DND-41 (cell line): ENCODE data around the gene FCER1G.

Source experiments
- ATAC-seq: fragments of 200-7000 bp; cut with Tn5 transposase; 3 replicates; pipeline ENCODE4 v1.9.1; 2021; ENCODE audit warnings: low read depth; ENCODE audit not compliant: insufficient read depth
- DNase-seq: peaks from one replicate; pipeline ENCODE4 v3.0.0-alpha.2; 2020
- H2AFZ ChIP-seq: 2 replicates; pipeline ENCODE4 v1.6.0; 2012; ENCODE audit warnings: low read depth, low read length
- H3K27ac ChIP-seq: 2 replicates; pipeline ENCODE4 v1.5.1; 2012; ENCODE audit warnings: low read length, inconsistent platforms
- H3K27me3 ChIP-seq: fragments of 200-600 bp; sonication (generic); 2 replicates; pipeline ENCODE4 v1.6.0; 2012; ENCODE audit warnings: low read length, mild to moderate bottlenecking, inconsistent platforms; ENCODE audit not compliant: insufficient read depth, poor library complexity
- H3K36me3 ChIP-seq: 2 replicates; pipeline ENCODE4 v1.5.1; 2012; ENCODE audit warnings: low read length, inconsistent platforms; ENCODE audit not compliant: insufficient read depth
- H3K4me1 ChIP-seq: 2 replicates; pipeline ENCODE4 v1.5.1; 2012; ENCODE audit warnings: mild to moderate bottlenecking, low read length; ENCODE audit not compliant: insufficient read depth
- H3K4me2 ChIP-seq: 2 replicates; pipeline ENCODE4 v1.6.0; 2012; ENCODE audit warnings: mild to moderate bottlenecking, moderate library complexity, low read length, inconsistent platforms; ENCODE audit not compliant: insufficient read depth
- H3K4me3 ChIP-seq, 2 experiments: fragments of 200-600 bp in 1 of 2; shearing (Covaris generic) in 1 of 2; 2 replicates each; pipeline ENCODE4 v1.5.1; 2012 to 2016; ENCODE audit warnings: inconsistent platforms in 2 of 2, low read length in 2 of 2, mild to moderate bottlenecking in 2 of 2, low read depth in 1 of 2, moderate library complexity in 1 of 2
- H3K79me2 ChIP-seq: 2 replicates; pipeline ENCODE4 v1.6.0; 2012; ENCODE audit warnings: low read length, inconsistent platforms; ENCODE audit not compliant: insufficient read depth
- H3K9ac ChIP-seq: 2 replicates; pipeline ENCODE4 v1.6.0; 2012; ENCODE audit warnings: low read depth, mild to moderate bottlenecking, inconsistent platforms, low read length, moderate library complexity
- H3K9me3 ChIP-seq: 2 replicates; pipeline ENCODE4 v1.5.1; 2012; ENCODE audit warnings: low read length, moderate library complexity, mild to moderate bottlenecking, inconsistent platforms; ENCODE audit not compliant: insufficient read depth, severe bottlenecking
- H4K20me1 ChIP-seq: 2 replicates; pipeline ENCODE4 v1.6.0; 2012; ENCODE audit warnings: low read length; ENCODE audit not compliant: insufficient read depth
- EZH2 ChIP-seq: IDR thresholded peaks from 3 replicates; pipeline ENCODE4 v1.6.1; 2012; ENCODE audit warnings: borderline replicate concordance, low read depth, mild to moderate bottlenecking, moderate library complexity, low read length, inconsistent platforms; ENCODE audit not compliant: severe bottlenecking
- TF ChIP-seq, protein P1 (sequence below): IDR thresholded peaks from 2 replicates; pipeline ENCODE4 v1.5.1; 2012; ENCODE audit warnings: borderline replicate concordance, low read length, moderate library complexity, mild to moderate bottlenecking; ENCODE audit not compliant: poor library complexity, severe bottlenecking; ENCODE audit errors: extremely low read depth

FCER1G gene

DNA sequence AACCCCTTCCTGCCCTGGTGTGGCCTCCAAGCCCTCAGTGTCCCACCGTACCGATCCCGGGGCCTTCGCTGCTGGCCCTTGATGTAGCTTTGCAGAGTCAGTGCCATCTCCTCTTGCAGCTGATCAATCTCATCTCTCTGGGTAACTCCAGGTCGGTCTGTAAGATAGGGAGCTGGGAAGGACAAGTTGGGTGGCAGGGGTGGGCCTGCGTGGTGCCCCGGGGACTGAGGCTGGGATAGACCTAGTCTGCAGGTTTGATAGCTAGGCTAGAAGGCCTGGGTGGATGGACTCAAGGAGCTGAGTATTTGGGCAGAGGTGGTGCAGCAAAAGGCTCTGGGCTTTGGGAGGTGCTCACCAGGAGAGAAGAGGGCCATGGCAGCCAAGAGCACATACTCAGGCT is 15.7 kb downstream of the FCER1G start:
- Histone ChIP-seq H3K9ac (no peak overlapping the region), H2AFZ (no peak overlapping the region), H3K27ac (no peak overlapping the region), H3K9me3 (no peaks in the 10 kb centered on the region), H3K27me3 (no peaks in the 10 kb centered on the region), H3K36me3 (peaks cover 24% of the 10 kb centered on the region), H3K79me2 (peaks cover 13% of the 10 kb centered on the region), H3K4me1 (peaks cover 19% of the 10 kb centered on the region), H3K4me2 (no peak overlapping the region), H4K20me1 (0 out of 2 replicates have a peak, but pooled peaks cover 3% of the 10 kb centered on the region), H3K4me3 (no peak overlapping the region)
- no peak for ATAC-seq
- TF ChIP-seq, protein P1, sequence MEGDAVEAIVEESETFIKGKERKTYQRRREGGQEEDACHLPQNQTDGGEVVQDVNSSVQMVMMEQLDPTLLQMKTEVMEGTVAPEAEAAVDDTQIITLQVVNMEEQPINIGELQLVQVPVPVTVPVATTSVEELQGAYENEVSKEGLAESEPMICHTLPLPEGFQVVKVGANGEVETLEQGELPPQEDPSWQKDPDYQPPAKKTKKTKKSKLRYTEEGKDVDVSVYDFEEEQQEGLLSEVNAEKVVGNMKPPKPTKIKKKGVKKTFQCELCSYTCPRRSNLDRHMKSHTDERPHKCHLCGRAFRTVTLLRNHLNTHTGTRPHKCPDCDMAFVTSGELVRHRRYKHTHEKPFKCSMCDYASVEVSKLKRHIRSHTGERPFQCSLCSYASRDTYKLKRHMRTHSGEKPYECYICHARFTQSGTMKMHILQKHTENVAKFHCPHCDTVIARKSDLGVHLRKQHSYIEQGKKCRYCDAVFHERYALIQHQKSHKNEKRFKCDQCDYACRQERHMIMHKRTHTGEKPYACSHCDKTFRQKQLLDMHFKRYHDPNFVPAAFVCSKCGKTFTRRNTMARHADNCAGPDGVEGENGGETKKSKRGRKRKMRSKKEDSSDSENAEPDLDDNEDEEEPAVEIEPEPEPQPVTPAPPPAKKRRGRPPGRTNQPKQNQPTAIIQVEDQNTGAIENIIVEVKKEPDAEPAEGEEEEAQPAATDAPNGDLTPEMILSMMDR: no peak
- no peak for TF ChIP-seq EZH2
- DNase-seq: no peak

DNA sequence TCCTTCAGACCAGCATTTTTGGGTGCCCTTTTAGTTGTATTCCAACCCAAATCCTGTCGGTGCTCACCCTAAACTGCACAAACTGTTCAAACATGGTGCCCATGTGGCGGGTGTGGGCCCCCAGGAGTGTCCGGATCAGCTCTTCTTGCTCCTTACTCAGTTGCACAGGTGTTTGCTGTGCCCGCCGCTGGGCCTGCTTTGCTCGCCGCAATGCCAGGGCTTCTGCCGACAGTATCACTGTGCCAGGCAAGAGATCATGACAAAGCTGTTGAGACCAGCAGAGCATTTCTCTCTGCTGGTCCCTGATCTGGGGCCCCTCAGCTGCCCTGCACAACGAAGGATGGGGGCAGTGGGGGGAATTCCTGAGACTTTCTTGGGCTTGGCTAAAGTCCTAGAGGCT is 18.0 kb downstream of the FCER1G start:
- H3K27ac ChIP-seq: no peak overlapping the region
- no peaks in the 10 kb centered on the region for H3K79me2 ChIP-seq
- H3K27me3 ChIP-seq: no peaks in the 10 kb centered on the region
- peaks cover under 1% of the 10 kb centered on the region; the same call in 1 of the 2 replicates for H3K4me1 ChIP-seq
- H3K4me3 ChIP-seq: no peak overlapping the region
- no peak for DNase-seq
- 0 out of 2 replicates have a peak, but pooled peaks cover 3% of the 10 kb centered on the region for H4K20me1 ChIP-seq
- H3K9ac ChIP-seq: no peak overlapping the region
- no peak overlapping the region for H2AFZ ChIP-seq
- H3K9me3 ChIP-seq: no peaks in the 10 kb centered on the region
- TF ChIP-seq EZH2: no peak
- TF ChIP-seq, protein P1: no peak
- no peak for ATAC-seq
- peaks cover 17% of the 10 kb centered on the region for H3K36me3 ChIP-seq
- H3K4me2 ChIP-seq: no peak overlapping the region

DNA sequence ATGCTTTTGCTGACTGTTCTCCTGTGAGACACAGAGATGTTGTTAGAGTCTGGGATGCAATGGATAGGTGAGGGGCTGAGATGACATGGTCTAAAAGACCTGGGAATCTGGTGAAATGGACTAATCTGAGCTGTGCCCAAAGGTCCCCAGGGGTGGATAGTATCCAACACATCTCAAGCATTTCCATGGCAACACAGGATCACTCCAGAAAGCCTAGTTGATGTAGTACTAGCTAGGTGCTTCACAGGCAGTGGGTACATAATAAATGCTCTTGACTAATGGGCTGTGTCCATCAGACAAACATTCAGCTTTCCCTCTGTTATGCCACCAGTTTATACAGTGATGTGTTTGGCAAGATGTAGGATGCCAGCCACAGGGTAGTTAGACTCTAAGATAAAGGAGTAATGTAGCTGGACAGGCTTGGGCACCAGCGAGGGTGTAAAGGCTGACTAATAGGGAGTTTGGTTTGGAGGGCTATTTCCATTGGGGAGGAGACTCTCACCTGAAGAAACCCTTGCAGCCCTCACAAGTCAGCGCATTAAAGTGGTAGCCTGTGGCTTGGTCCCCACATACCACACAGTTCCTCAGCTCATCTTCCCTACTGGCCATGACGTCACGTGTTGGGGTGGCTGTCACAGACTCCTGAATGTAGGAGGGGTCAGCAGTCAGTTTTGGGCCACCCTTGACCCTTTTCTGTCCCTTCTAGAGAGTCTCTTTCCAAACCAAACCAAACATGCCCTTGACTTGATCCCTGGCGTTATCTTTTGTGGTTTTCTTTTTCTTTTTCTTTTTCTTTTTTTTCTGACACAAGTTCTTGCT is 21.1 kb downstream of the FCER1G start:
- no peak overlapping the region for H2AFZ ChIP-seq
- H3K27ac ChIP-seq: no peak overlapping the region
- no peaks in the 10 kb centered on the region for H3K27me3 ChIP-seq
- H3K79me2 ChIP-seq: no peaks in the 10 kb centered on the region
- H3K4me2 ChIP-seq: no peak overlapping the region
- H3K9me3 ChIP-seq: no peaks in the 10 kb centered on the region
- no peak overlapping the region for H3K9ac ChIP-seq
- TF ChIP-seq, protein P1: no peak
- no peaks in the 10 kb centered on the region for H3K36me3 ChIP-seq
- ATAC-seq: no peak
- H3K4me3 ChIP-seq: no peak overlapping the region
- no peak for DNase-seq
- no peaks in the 10 kb centered on the region for H3K4me1 ChIP-seq
- H4K20me1 ChIP-seq: no peaks in the 10 kb centered on the region

DNA sequence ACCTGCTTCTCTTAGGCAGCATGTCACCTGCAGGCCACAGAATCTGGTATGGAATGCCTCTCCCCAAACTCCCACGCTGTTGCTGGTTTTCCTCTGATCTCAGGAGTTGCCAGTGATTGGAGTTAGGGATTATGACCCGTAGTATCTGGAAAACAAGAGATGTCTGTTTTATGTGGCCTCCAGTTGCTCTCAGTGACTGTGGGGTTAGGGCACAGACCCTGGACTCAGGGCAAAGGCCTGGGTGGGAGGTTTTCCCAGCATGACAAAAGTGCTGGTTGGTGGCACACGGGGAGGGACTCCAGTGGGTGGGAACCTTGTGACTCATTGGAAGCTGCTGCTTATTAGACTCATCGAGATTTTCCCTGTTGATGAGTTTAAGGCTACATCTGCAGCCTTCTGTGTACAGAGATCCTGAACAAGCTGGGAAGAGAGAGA is 23.0 kb downstream of the FCER1G start, which contains the start of gene NR1I3:
TSS of gene NR1I3 (minus strand) at position 165 of the 435 bp plus-strand sequence. CDS start 1,638 bp downstream, outside the sequence.
- Histone ChIP-seq H3K9ac (no peak within 1 kb of the TSS), H3K79me2 (no peaks in the 10 kb centered on the region), H3K9me3 (no peaks in the 10 kb centered on the region), H3K4me3 (no peak within 1 kb of the TSS), H2AFZ (no peak within 1 kb of the TSS), H4K20me1 (no peaks in the 10 kb centered on the region), H3K27me3 (no peaks in the 10 kb centered on the region), H3K27ac (no peak within 1 kb of the TSS), H3K36me3 (no peaks in the 10 kb centered on the region), H3K4me1 (no peaks in the 10 kb centered on the region), H3K4me2 (no peak within 1 kb of the TSS)
- TF ChIP-seq EZH2: no peak
- TF ChIP-seq, protein P1: no peak
- DNase-seq (no peak), ATAC-seq (no peak)
